Activated gamma-delta T cell treated with Interleukin-2 at 50 U/mL for 16 hours (primary cell): ENCODE data around the gene ADAM33.

ENCODE experiments used
- DNase-seq: peaks from one replicate; pipeline ENCODE4 v3.0.0-alpha.2; 2020

ADAM33 gene

DNA sequence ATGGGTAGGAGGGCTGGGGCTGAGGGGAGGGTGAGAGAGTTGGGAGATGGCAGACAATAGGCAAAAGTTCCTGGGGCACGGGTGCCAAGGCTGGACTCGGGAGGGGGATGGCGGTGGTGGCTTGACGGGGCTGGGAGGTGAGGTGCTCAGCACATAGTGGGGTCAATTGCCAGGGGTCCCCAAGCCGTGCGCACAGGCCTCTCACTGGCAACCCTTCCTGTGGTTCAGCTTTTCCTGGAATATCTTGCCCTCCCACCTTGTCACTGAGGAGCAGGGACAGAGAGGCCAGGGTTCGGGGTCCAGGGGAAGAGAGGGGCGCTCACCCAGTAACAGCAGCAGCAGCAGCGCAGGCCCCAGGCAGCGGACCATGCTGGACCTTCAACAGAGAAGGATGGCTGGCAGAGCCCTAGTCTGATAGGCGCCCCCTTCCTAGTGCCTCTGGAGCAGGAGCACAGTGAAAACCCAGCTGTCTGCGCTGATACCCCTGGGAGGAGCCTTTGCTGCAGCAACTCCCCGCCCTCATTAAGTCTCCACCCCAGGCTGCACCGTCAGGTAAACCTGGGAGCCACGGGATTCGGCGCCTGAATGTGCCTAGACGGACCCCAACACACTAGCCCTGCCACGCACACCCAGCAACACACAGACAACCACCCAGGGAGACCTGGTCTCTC lies 18.6 kb downstream of the ADAM33 start, which contains the start of gene GFRA4:
TSS of gene GFRA4 (minus strand) at position 369 of the 671 bp plus-strand sequence. CDS start at position 369, 0 bp downstream.
- no peak for DNase-seq

DNA sequence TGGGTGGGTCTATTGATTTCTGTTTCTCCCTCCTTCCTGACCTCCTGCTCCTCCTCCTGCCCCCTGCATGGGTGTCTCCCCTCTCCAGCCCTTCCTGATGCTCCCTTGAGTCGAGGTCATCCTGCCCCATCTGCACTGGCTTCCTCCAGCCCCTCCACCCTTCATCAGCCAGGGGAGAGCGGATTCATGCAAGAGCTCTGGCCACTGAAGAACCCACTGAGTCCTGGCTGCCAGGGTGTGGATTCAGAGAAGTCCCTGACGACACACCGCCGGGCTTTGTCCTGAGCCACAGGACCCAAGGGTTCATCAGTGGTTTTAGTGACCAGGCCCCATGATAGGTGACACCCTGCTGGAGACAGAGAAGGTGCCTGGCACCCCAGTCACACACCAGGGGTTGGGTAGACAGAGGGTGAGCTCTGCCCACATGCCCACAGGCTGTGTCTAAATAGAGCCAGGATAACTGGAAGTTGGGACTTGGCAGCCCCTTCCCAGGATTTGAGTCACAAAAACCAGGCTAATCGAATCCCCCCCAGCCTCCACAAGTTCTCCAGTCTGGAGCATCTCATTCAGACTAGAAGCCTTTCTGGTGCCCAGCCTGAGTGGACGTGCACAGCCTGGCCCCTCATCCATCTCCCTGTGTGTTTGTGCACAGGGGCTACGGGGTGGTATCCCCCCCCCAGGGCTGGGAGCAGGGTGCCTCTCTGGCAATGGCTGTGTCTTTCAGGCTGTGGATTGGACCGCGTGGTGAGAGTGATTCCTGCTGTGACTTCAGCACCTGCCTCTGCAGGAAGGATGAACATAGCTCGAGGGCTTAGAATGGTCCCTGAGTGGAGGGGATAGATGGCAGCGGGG lies 19.8 kb downstream of the ADAM33 start:
- DNase-seq: no peak

DNA sequence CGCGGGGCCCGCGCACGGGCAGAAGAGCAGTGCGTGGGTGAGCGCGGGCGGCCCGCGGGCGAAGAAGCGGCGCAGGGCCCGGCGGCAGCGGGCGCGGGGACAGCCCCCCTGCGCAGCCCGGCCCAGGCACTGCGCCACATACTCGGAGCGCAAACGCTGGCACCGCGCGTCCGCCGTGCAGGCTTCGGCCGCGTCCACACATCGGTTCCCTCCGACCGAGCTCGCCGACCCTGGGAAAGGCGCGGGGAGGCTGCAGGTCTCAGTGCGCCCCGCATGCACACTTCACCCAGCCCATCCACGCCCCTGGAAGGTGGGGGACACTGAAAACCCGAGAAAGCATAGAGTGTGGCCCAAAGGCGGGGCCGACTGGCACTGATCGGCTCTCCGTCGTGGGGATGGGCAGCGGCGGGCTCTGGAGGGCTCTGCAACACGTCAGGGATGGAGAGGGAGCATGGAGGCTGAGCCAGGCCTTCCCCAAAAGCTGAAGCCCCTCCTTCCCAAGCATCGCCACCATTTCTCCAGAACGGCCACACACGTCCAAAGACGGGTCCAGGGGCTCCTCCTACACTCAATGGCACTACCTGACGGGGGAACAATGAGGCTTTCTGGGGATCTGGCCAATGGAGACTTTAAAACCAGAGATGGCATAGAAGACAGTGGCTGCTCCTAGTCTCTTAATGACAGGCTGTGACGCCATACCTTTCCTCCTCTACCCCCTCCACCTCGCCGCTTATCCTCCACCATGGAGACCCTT lies 20.6 kb downstream of the ADAM33 start:
- no peak for DNase-seq

DNA sequence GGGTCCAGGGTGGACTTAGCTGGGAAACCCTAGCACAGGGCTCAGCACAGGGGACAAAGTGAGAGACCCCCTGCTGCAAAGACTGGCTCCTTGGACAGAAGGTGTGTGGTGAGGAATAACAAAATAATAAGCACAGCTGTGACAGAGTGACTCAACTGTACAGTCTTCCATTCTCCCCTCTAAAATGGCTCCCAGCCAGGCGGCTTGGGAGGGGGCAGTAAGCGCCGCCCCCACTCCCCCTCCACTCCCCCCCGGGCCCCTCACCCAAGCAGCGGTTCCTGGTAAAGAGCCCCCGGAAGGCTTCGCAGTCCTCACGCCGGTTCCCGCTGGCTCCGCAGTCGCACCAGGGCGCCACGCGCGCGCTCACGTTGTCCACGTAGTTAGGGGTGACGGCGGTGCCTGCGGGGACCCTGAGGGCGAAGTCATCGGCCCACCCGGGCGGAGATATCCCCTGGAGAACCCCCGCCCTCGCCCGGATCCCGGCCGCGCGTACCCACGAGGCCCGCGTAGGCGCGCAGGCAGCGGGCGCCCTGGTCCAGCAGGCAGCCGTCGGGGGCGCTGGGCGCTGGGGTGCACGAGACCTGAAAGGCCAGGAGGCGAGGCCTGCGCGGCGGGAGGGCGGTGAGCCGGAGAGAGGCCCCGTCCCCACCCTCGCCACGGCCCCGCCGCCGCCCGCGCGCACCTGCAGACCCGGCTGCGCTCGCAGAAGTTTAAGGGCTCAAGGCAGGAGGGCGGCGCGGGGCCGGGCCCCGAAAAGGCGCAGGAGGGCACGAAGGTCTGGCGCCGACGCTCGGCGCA lies 21.3 kb downstream of the ADAM33 start:
- DNase-seq: no peak

DNA sequence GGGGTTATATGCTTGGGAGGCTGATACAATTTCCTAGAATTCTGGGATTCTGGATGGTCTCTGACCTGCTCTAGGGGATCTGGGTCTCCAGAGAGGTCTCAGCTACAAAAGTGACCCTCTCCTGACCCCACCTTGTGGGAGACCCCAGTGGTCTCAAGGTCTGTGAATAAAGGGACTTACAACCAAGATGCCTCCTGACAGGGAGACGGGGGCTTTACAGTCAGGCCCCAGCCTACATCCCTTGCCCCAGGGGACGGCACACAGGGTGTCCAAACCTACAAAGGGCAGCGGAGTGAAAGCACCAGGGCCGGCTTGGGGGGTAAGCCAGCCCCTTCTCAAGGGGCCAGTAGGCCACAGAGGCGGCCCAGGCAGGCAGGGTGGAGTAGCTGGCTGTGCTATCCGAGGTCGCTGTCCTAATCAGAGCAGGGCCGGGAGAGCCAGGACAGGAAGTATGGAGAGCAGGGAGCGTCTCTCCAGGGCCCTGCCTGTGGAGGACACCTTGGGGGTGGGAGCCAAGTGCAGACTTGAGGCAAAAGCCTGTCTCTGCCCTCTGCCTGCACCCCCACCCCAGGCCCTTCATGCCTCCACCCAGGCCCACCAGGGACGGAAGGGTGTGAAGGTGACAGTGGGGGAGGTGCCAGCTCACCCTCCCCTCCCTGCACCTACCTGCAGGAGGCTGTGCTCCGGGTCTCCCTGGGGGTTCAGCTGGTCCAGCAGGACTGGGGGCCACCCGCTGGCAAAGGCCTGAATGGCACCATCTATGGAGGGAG lies 22.1 kb downstream of the ADAM33 start:
- no peak for DNase-seq

DNA sequence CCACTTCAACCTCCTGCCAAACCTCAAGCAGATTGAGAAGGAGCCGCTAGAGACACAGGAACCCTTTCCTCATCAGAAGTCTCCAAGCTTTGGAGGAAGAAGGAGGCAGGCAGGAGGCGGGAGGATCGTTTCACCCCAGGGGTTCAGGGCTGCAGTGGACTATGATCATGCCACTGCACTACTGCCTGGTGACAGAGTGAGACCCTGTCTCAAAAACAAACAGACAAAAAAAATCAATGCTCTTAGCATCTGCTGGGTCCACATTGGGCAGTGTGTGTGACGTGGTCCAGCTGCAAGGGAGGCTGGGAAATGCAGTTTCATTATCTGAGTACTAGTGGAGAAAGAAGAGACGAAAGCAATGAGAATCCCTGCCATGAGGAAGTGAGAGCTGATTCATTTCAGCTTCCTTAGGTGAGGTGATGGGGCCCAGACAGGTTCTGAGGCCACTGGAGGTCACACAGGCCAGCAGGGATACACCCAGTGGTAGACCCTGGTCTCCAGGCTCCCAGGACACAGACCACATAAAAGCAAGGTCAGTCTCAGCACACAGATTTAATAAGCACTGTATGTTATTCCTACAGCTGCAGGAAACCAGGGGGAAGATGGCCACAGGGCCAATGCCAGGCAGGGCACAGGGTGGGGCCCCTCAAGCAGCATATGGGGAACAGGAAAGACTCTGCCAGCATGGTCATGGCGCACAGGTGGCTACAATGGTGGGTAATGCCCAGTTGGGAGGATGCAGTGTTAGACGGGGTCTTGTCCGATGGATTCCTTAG lies 22.9 kb downstream of the ADAM33 start:
- no peak for DNase-seq

DNA sequence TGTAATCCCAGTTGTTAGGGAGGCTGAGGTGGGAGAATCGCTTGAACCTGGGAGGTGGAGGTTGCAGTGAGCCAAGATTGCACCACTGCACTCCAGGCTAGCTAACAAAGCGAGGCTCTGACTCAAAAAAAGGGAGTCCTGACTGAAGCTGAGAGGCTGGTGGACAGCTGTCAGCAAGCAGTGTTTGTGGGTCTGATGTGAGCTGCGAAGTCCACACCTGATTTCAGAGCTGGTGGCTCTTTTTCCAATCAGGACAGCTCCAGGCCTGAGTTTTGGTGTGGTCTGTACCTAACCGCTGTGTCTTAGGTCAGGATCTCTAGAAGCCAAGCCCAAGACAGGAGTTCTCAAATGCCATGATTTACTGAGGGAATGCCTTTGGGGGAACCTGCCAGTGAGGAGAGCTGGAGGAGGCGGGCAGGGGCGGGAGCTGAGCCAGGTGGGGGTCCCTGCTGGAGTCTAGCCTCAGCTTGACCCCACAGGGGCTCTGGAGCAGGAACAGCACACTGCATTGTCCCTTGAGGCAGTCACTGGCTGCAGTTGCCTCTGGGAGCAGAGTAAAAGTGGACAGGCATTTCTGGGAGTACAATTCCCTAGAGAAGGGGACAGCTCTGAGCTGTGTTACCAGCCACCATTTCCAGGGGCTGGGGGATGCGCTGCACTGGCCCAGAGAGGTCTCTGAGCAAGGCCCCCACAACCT lies 23.6 kb downstream of the ADAM33 start:
- DNase-seq: no peak

DNA sequence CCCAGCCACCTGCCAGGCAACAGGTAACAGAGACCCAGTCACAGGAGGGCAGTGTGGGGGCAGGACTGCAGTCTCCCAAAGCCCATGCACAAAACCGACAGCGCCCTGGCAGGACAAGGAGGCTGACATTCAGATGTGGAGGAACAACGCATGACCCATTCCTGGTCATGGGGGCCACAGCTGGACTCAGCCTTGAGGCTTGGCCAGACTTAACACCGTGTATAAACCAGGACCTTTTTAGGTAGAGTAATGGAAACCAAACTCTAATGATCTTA lies 26.7 kb downstream of the ADAM33 start:
- DNase-seq: no peak

DNA sequence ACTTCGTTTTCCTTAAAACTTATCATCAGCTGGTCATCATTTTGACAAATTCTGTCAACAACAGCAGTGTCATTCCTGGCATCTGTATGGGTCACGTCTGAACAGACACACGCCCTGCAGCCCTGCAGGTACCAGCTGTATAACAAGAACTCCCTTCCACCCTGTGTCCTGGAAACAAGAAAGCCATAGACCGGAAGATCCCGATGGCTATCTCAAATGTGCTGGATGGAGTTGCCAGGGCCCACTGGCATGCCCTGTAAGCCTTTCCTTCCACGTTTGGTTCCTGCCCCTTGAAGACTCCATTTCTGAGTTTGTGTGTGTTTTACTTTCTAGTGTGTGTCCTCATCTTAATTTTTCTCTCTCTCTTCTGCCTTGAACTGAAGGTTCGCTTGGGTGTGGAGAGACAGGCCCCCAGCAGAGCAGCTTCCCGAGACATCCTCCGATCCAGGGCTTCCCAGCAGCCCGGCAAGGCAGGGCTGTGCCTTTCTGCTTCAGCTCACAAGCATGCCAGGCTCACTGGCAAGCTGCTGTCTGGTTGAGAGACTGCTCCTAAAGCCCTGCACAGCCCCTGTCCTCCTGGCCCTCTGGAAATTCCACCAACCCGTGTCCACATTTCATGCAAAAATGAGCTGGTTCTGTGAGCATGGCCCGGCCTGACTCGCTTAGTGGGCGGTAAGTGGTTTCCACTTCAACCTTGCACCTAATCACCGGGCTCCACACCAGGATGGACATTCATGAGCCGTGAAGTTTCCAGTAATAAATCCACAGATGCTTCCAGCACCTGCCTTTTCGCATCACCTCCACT lies 27.3 kb downstream of the ADAM33 start:
- DNase-seq: no peak

DNA sequence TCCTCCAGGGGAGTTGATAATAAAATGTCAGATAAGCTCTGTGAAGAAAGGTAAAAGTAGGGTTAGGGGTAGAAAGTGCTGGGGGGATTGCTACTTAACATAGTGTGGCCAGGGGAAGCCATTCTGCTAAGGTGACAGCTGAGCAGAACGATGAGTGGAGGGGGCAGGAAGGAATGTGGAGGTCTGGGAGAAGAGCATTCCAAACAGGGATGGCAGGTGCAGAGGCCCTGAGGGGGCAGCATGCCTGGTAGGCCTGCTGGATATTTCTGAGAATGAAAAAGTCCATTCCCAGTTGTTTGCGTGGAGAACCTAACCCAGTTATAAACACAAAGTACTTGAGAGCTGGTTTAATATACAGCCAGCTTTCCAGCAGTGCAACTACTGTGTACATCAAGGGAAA lies 27.9 kb downstream of the ADAM33 start:
- DNase-seq: no peak

DNA sequence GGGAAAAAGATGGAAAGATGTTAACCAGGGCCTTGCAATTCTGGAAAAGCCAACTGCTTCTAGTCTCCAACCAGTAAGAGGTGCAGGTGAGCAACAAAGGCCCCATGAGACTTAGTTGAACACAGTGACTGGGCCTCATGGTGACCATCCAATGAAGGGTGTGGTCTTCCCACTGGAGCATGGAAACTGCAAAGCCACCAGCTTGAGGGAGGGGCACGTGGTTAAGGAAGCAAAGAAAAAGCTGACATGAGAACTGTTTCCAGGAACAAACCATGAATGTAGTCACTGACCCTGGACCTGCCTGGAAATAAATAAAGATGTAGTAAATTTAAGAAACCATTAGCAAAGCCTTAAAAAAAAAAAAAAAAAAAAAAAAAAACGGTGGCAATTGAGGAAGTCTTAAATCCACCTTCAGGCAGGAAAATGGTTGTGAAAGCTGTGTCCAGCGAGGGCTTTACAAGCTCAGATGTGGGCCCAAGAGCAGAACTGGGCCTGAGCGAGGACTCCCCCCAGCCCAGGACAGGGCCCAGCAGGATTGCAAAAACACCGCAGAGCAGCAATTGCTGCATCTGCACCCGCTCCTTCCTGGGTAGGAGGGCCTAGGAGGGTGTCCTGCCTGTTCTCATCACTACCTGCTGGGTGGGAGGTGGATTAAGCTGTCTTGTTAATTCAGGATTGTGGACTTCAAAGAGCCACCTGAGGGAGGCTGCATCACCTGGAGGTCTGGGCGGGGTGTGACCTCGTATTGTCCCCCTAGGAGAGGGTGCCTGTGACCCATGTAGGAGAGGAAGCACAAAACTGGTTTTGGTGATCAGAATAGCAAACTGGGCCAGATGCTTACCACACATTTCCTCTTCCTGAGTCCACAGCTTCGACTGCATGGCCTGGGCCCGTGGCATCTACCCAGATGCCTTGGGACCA lies 28.9 kb downstream of the ADAM33 start:
- DNase-seq: no peak

DNA sequence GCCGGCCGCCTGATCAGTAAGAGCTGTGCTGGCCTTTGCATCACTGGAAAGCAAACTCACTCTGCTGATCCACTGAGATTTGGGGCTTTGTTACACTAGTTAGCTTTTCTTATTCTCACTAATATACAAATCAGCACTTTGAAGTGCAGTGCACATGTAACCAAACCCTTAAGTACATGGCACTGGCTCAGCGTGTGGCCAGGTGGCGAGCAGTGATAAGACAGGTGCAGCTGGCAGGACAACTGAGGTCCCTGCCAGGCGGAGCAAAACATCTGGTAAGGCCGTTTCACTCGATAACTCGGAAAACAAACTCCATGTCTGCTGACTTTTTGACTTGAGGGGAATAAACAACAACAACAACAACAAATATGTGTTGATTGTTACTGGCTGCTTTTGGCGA lies 29.6 kb downstream of the ADAM33 start:
- no peak for DNase-seq

DNA sequence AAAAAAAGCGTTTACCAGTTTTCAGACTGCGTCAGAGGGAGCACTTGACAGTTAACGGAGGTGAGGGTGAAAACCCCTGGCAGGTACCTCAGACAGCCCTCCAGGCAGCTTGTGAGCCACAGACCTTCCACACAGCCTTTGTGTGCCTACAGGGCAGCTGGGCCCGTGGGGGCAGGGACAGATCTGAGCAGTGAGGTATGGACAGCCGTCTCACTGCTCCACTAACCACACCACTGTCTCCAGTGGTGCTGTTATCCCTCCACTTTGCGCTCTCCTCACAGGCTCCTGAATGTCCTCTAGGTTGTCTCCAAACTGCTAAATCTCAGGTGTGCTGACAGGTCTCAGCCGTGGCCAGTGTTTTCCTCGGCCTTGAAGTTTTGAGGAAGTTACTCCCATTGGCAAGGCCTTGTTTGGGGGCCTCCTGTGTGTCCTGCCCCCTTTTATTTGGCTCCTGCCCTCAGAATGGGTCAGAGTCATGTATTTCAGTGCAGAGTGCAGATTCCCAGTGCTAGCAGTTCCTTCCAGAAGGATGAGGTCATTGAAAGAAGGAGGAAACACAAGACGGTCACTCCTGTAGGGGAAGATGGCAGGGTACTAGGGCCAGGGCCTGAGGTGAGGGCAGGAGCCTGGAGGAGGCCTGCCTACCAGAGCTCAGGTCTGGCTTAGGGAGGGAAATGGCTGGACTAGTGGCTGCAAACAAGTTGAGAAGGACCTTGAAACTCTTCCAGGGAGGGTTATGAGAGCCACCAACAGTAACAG lies 30.4 kb downstream of the ADAM33 start:
- DNase-seq: no peak

DNA sequence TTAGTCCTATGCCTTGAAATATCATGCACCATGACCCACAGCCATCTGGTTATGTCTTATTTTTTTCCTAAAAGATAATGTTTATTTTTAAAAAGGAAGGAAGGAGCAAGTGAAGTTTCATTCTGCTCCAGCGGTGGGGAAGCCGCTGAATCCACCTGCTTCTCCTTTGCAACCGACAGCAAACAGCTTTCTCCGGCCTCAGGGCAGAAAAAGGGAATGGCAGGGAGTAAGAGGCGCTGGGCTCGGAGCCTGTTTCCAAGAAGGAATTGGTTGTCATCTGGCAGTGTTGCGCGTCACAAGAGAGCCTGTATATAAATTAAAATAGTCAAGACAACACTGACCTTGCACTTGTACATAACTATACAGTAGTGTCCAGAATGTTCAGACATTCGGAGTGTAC lies 32.9 kb downstream of the ADAM33 start:
- DNase-seq: no peak

DNA sequence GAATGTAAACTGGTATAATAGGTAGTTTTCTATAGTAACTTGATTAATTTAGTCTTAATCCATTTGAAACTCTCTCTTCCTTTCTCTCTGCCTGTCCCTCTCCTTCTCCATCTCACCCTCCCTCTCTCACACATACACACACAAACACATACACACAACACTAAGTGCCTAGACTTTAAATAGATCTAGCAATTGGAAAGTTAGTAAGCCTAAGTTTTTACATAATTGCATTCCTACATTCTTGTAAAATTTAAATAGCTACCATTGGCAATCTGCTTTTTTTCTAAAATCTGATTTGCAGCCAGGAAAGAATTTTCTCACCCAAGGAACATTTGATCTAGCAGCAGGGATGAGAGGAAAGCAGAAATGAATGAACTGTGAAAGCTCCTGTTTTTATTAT lies 34.3 kb downstream of the ADAM33 start:
- no peak for DNase-seq

DNA sequence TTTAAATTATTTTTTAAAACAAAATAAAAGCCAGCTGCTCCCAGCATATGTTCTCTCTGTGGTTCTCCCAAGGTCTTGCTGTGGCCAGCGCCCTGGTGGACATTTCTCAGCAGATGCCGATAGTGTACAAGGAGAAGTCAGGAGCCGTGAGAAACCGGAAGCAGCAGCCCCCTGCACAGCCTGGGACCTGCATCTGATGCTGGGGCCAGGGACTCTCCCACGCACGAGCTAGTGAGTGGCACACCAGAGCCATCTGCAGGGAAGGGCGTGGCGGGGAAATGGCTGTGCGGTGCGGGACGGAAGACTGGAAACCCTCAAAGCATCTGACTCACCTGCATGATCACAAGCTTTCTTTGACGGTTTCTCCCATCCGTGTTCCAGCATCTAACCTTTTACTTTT lies 35.2 kb downstream of the ADAM33 start:
- DNase-seq: no peak

DNA sequence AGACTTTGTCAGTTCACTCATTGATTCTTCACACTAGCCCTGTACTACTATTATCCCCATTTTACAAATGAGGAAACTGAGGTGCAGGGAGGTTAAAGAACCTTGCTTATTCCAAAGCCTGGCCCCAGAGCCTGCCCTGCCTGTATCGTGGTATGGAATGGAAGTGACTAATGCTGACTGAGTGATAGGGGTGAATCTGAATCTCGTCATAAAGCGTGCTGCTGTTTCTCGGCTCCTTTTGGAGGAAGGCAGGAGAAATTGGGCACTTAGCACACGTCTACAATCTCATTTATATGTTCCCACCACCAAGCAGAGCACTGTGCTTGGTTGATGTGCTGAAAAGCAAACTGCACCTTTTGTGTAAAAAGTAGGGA lies 35.8 kb downstream of the ADAM33 start:
- DNase-seq: no peak
